Ovary (tissue), 3 donors: Measurements from ENCODE around the gene PTCH2.

Experiments
- CTCF ChIP-seq, 3 donors: fragments of 450-650 bp in 2 of 3; fragments of 200-600 bp in 1 of 3; IDR thresholded peaks; one replicate each; pipeline versions ENCODE4 v1.5.1 to v1.8.0; 2016 to 2022; ENCODE audit warnings: antibody characterized with exemption in 3 of 3, mild to moderate bottlenecking in 1 of 3
- POLR2A ChIP-seq: fragments of 450-650 bp; IDR thresholded peaks from one replicate; pipeline ENCODE4 v1.6.1; 2017; ENCODE audit warnings: antibody characterized with exemption, mild to moderate bottlenecking, moderate library complexity
- donor health status: DM: no; HTN: no; CAD: no.

- TF ChIP-seq CTCF (IDR thresholded peaks at IDR 0.05) (no peak), POLR2A (no peak)
These were observed 65.5 kb downstream of the PTCH2 start for GRCh38 chr1:44777547-44777946.
